Measurements from ENCODE around the gene PPP1CC. TPM values are rescaled to one million over a fixed set of nuclear protein-coding genes. Genes with fewer than 3 reads are reported as not detected.
A peak's percentile ranks its signal among the peaks of the same experiment; 100 is the strongest.

Gene PPP1CC
- total and polyA plus RNA-seq, 7 donors, result 107 to 272 (median 153) TPM

- no peaks in the 10 kb centered on the region for H3K27me3 ChIP-seq
- H3K9me3 ChIP-seq, result no peaks in the 10 kb centered on the region
- H3K4me3 ChIP-seq, result no peak overlapping the region
- peaks cover 0 to 51% (median 49%) of the 10 kb centered on the region in 4 donors for H3K4me1 ChIP-seq
- no peak overlapping the region for H3K27ac ChIP-seq
- intact Hi-C loops (cut with DNase I), result no loop called here
- H3K36me3 ChIP-seq, result peaks cover 2 to 30% (median 21%) of the 10 kb centered on the region in 4 donors
- no peak for TF ChIP-seq EP300 (IDR thresholded peaks at IDR 0.05)
- TF ChIP-seq, protein P1, sequence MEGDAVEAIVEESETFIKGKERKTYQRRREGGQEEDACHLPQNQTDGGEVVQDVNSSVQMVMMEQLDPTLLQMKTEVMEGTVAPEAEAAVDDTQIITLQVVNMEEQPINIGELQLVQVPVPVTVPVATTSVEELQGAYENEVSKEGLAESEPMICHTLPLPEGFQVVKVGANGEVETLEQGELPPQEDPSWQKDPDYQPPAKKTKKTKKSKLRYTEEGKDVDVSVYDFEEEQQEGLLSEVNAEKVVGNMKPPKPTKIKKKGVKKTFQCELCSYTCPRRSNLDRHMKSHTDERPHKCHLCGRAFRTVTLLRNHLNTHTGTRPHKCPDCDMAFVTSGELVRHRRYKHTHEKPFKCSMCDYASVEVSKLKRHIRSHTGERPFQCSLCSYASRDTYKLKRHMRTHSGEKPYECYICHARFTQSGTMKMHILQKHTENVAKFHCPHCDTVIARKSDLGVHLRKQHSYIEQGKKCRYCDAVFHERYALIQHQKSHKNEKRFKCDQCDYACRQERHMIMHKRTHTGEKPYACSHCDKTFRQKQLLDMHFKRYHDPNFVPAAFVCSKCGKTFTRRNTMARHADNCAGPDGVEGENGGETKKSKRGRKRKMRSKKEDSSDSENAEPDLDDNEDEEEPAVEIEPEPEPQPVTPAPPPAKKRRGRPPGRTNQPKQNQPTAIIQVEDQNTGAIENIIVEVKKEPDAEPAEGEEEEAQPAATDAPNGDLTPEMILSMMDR (IDR thresholded peaks at IDR 0.05), result no peak
- no peak for TF ChIP-seq POLR2AphosphoS5 (IDR thresholded peaks at IDR 0.05)
- TF ChIP-seq POLR2A (IDR thresholded peaks at IDR 0.05), result no peak
- WGBS, 2 donors, result 16 to 57% methylated on average over 1 of the region's 1 CpG
- DNase-seq, result no peak
Observed at GRCh38 chr12:110733900-110734299, 8.8 kb downstream of the PPP1CC start.

- DNase-seq, result no peak
- TF ChIP-seq POLR2AphosphoS5 (IDR thresholded peaks at IDR 0.05) (no peak), EP300 (IDR thresholded peaks at IDR 0.05) (no peak), POLR2A (IDR thresholded peaks at IDR 0.05) (no peak)
- TF ChIP-seq, protein P1 (IDR thresholded peaks at IDR 0.05), result no peak
Observed at GRCh38 chr12:110733089-110733715, 9.5 kb downstream of the PPP1CC start.

GRCh38 chr12:110732572-110732971, 10.1 kb downstream of the PPP1CC start:
- no peaks in the 10 kb centered on the region for H3K27me3 ChIP-seq
- H3K4me3 ChIP-seq, result no peak overlapping the region
- H3K4me1 ChIP-seq, result peaks cover 0 to 40% (median 39%) of the 10 kb centered on the region in 4 donors
- TF ChIP-seq, protein P1 (IDR thresholded peaks at IDR 0.05), result no peak
- no peak for TF ChIP-seq EP300 (IDR thresholded peaks at IDR 0.05)
- no peak for TF ChIP-seq POLR2A (IDR thresholded peaks at IDR 0.05)
- TF ChIP-seq POLR2AphosphoS5 (IDR thresholded peaks at IDR 0.05), result no peak
- no peak for DNase-seq
- H3K27ac ChIP-seq, result peak overlapping the region in 1 of 4 donors; percentile 3
- 67 to 70% methylated on average over 3 of the region's 3 CpGs for WGBS, 2 donors
- H3K36me3 ChIP-seq, result peaks cover 7 to 42% (median 27%) of the 10 kb centered on the region in 4 donors
- no peaks in the 10 kb centered on the region for H3K9me3 ChIP-seq
- intact Hi-C loops (cut with DNase I), result no loop called here

More at GRCh38 chr12:110733089-110733715, 9.5 kb downstream of the PPP1CC start:
- intact Hi-C loops (cut with DNase I), result no loop called here
- Histone ChIP-seq H3K27ac (peak overlapping the region in 2 of 4 donors; percentile 3 to 6), H3K27me3 (no peaks in the 10 kb centered on the region), H3K9me3 (no peaks in the 10 kb centered on the region), H3K36me3 (peaks cover 7 to 37% (median 27%) of the 10 kb centered on the region in 4 donors), H3K4me1 (peaks cover 0 to 45% (median 42%) of the 10 kb centered on the region in 4 donors), H3K4me3 (no peak overlapping the region)
- WGBS, 2 donors, result 24 to 48% methylated on average over 5 of the region's 5 CpGs

DNA sequence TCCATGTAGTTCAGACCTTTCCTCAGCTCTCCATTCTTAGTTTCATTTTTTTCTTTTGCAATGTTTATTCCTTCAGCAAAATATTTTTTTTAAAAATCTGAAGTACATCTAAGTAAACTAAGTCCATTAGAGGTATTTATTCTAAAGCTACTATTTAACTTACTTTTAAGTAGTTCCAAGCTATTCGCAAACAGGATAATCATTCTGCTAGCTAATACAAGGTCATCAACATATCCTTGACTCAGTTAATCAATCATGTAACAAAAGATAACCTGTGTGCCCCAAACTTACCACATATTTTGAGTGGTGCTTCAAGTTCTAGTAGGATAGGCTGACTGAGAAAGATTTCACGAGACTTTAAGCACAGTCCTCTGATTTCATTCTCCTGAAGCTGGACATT, 11.2 kb downstream of the PPP1CC start:
- Histone ChIP-seq H3K4me1 (peaks cover 0 to 40% (median 36%) of the 10 kb centered on the region in 4 donors), H3K27me3 (no peaks in the 10 kb centered on the region), H3K27ac (no peak overlapping the region), H3K9me3 (no peaks in the 10 kb centered on the region), H3K4me3 (no peak overlapping the region), H3K36me3 (peaks cover 7 to 53% (median 29%) of the 10 kb centered on the region in 4 donors)
- intact Hi-C loops (cut with DNase I), result no loop called here
- TF ChIP-seq, protein P1 (IDR thresholded peaks at IDR 0.05), result no peak
- TF ChIP-seq EP300 (IDR thresholded peaks at IDR 0.05) (no peak), POLR2AphosphoS5 (IDR thresholded peaks at IDR 0.05) (no peak), POLR2A (IDR thresholded peaks at IDR 0.05) (no peak)
- WGBS, 2 donors, result 86 to 88% methylated on average over 2 of the region's 2 CpGs
- no peak for DNase-seq
